Fibroblast of lung (primary cell): Measurements from ENCODE around the gene PHETA2. TPM values are rescaled to one million over a fixed set of nuclear protein-coding genes. Genes with fewer than 3 reads are reported as not detected.

Experiments used
- DNase-seq, 2 donors: peaks; one replicate each; pipeline versions ENCODE4 v3.0.0 to v3.0.0-alpha.2; 2010; ENCODE audit warnings: low read depth in 2 of 2
- H2AFZ ChIP-seq: 2 replicates; pipeline ENCODE4 v1.5.1; 2012; ENCODE audit warnings: low read length, control low read depth, inconsistent platforms
- H3K27ac ChIP-seq: 2 replicates; pipeline ENCODE4 v1.5.1; 2011; ENCODE audit warnings: low read length, control low read depth; ENCODE audit not compliant: insufficient read depth
- H3K27me3 ChIP-seq: 2 replicates; pipeline ENCODE4 v1.5.1; 2011; ENCODE audit warnings: mild to moderate bottlenecking, low read length; ENCODE audit not compliant: control insufficient read depth, insufficient read depth
- H3K36me3 ChIP-seq: 2 replicates; pipeline ENCODE4 v1.5.1; 2011; ENCODE audit warnings: low read length; ENCODE audit not compliant: control insufficient read depth, insufficient read depth
- H3K4me1 ChIP-seq: 2 replicates; pipeline ENCODE4 v1.5.1; 2011; ENCODE audit warnings: low read length; ENCODE audit not compliant: control insufficient read depth, insufficient read depth; ENCODE audit errors: extremely low read depth
- H3K4me2 ChIP-seq: 2 replicates; pipeline ENCODE4 v1.5.1; 2011; ENCODE audit warnings: low read length, control low read depth; ENCODE audit not compliant: insufficient read depth; ENCODE audit errors: extremely low read depth
- H3K4me3 ChIP-seq, 4 experiments: fragments of 200-600 bp in 1 of 4; sonication (generic) in 1 of 4; replicated peaks in 1 of 4; 2 replicates each; pipeline ENCODE4 v1.5.1; 2011 to 2016; ENCODE audit warnings: low read length in 4 of 4, low read depth in 3 of 4, mild to moderate bottlenecking in 3 of 4, control low read depth in 2 of 4, inconsistent platforms in 1 of 4, mixed read lengths in 1 of 4; ENCODE audit not compliant: insufficient read depth in 1 of 4; ENCODE audit errors: control extremely low read depth in 1 of 4
- H3K79me2 ChIP-seq: 2 replicates; pipeline ENCODE4 v1.5.1; 2012; ENCODE audit warnings: mild to moderate bottlenecking, low read length, inconsistent platforms; ENCODE audit not compliant: control insufficient read depth, insufficient read depth
- H3K9ac ChIP-seq: 2 replicates; pipeline ENCODE4 v1.5.1; 2011; ENCODE audit warnings: mild to moderate bottlenecking, low read length, control low read depth; ENCODE audit not compliant: insufficient read depth
- H3K9me3 ChIP-seq: 2 replicates; pipeline ENCODE4 v1.5.1; 2012; ENCODE audit warnings: low read depth, low read length; ENCODE audit not compliant: control insufficient read depth, insufficient read depth
- H4K20me1 ChIP-seq: 2 replicates; pipeline ENCODE4 v1.5.1; 2011; ENCODE audit warnings: low read length; ENCODE audit not compliant: control insufficient read depth, insufficient read depth; ENCODE audit errors: extremely low read depth
- CTCF ChIP-seq, 2 donors: IDR thresholded peaks in 1 of 2; conservative IDR thresholded peaks in 1 of 2; 1 replicate in 1 of 2; 2 replicates in 1 of 2; pipeline ENCODE4 v1.5.1; 2011 to 2012; ENCODE audit warnings: low read length in 2 of 2, control low read depth in 1 of 2, inconsistent platforms in 1 of 2, low read depth in 1 of 2, mild to moderate bottlenecking in 1 of 2
- EZH2 ChIP-seq: IDR thresholded peaks from 2 replicates; pipeline ENCODE4 v1.5.1; 2012; ENCODE audit warnings: low read length, control low read depth, mild to moderate bottlenecking; ENCODE audit errors: missing control alignments
- polyA plus RNA-seq, 2 donors: library from polyadenylated mRNA; depleted of rRNA in 1 of 2; stranded (reverse) in 1 of 2; unstranded in 1 of 2; fragments of >200 nt; gene quantifications; 2 replicates each; pipeline ENCODE4 v1.2.1, GENCODE V29; 2011 to 2012; ENCODE audit warnings: missing spikeins in 1 of 2
- total RNA-seq: library from RNA; depleted of rRNA; stranded (reverse); fragments of >200 nt; gene quantifications from 2 replicates; pipeline ENCODE4 v1.2.1, GENCODE V29; 2014

The PHETA2 gene
- total and polyA plus RNA-seq, 2 donors (not counting 1 experiment from before 2014, with no cell fraction given) = 19.2 to 20.0 TPM

- no peaks in the 10 kb centered on the region for H3K9me3 ChIP-seq
- H3K27me3 ChIP-seq = no peaks in the 10 kb centered on the region
- H3K4me2 ChIP-seq = no peak overlapping the region
- peaks cover 14% of the 10 kb centered on the region for H3K36me3 ChIP-seq
- no peak for DNase-seq
- no peak overlapping the region for H2AFZ ChIP-seq
- TF ChIP-seq CTCF (conservative IDR thresholded peaks at IDR 0.05 in 1 of 2, IDR thresholded peaks at IDR 0.05 in 1 of 2; ENCODE audit: low read depth in 1 of 2, low read length in 2 of 2) = no peak
- no peak for TF ChIP-seq EZH2
- H4K20me1 ChIP-seq = no peaks in the 10 kb centered on the region
- H3K4me3 ChIP-seq = no peak overlapping the region
- no peak overlapping the region for H3K9ac ChIP-seq
- H3K4me1 ChIP-seq = no peaks in the 10 kb centered on the region
- H3K79me2 ChIP-seq = no peaks in the 10 kb centered on the region
- H3K27ac ChIP-seq = no peak overlapping the region
Observed at GRCh38 chr22:42062506-42063170, 11.4 kb upstream of the PHETA2 start.

- Histone ChIP-seq H4K20me1 (no peaks in the 10 kb centered on the region), H3K36me3 (peaks cover 14% of the 10 kb centered on the region), H3K4me1 (no peaks in the 10 kb centered on the region), H3K9me3 (no peaks in the 10 kb centered on the region), H3K4me2 (no peak overlapping the region), H3K79me2 (no peaks in the 10 kb centered on the region), H3K4me3 (no peak overlapping the region), H3K27me3 (no peaks in the 10 kb centered on the region), H2AFZ (no peak overlapping the region), H3K27ac (no peak overlapping the region), H3K9ac (no peak overlapping the region)
- DNase-seq = no peak
- TF ChIP-seq CTCF (conservative IDR thresholded peaks at IDR 0.05 in 1 of 2, IDR thresholded peaks at IDR 0.05 in 1 of 2; ENCODE audit: low read depth in 1 of 2, low read length in 2 of 2) (no peak), EZH2 (no peak)
Observed at GRCh38 chr22:42064629-42065028, 9.4 kb upstream of the PHETA2 start.

- H3K27ac ChIP-seq = no peak overlapping the region
- no peak for DNase-seq
- no peaks in the 10 kb centered on the region for H3K79me2 ChIP-seq
- H3K9ac ChIP-seq = no peak overlapping the region
- no peaks in the 10 kb centered on the region for H3K9me3 ChIP-seq
- H3K4me2 ChIP-seq = no peak overlapping the region
- peaks cover 10% of the 10 kb centered on the region for H3K36me3 ChIP-seq
- H3K4me3 ChIP-seq = no peak overlapping the region
- H3K27me3 ChIP-seq = no peaks in the 10 kb centered on the region
- H2AFZ ChIP-seq = no peak overlapping the region
- H4K20me1 ChIP-seq = no peaks in the 10 kb centered on the region
- TF ChIP-seq EZH2 (no peak), CTCF (conservative IDR thresholded peaks at IDR 0.05 in 1 of 2, IDR thresholded peaks at IDR 0.05 in 1 of 2; ENCODE audit: low read depth in 1 of 2, low read length in 2 of 2) (no peak)
- peaks cover 3% of the 10 kb centered on the region for H3K4me1 ChIP-seq
Observed at GRCh38 chr22:42065438-42066125, 8.5 kb upstream of the PHETA2 start.
